Neuron (in vitro differentiated cells): Measurements from ENCODE around the gene CUL3.

Experiments used
- H2AFZ ChIP-seq: one replicate; pipeline ENCODE4 v1.6.1; 2013; ENCODE audit warnings: low read depth, mild to moderate bottlenecking, inconsistent platforms, low read length, moderate library complexity
- H3K27me3 ChIP-seq: one replicate; pipeline ENCODE4 v1.6.1; 2013; ENCODE audit warnings: low read length; ENCODE audit not compliant: insufficient read depth
- H3K36me3 ChIP-seq: one replicate; pipeline ENCODE4 v1.6.1; 2013; ENCODE audit warnings: low read length; ENCODE audit not compliant: insufficient read depth
- H3K4me1 ChIP-seq: one replicate; pipeline ENCODE4 v1.6.1; 2013; ENCODE audit warnings: low read length; ENCODE audit not compliant: insufficient read depth
- H3K4me3 ChIP-seq: 2 replicates; pipeline ENCODE4 v1.5.1; 2013; ENCODE audit warnings: mild to moderate bottlenecking, low read length, moderate library complexity
- H3K9me3 ChIP-seq: one replicate; pipeline ENCODE4 v1.6.1; 2013; ENCODE audit warnings: low read length

CUL3 gene

DNA sequence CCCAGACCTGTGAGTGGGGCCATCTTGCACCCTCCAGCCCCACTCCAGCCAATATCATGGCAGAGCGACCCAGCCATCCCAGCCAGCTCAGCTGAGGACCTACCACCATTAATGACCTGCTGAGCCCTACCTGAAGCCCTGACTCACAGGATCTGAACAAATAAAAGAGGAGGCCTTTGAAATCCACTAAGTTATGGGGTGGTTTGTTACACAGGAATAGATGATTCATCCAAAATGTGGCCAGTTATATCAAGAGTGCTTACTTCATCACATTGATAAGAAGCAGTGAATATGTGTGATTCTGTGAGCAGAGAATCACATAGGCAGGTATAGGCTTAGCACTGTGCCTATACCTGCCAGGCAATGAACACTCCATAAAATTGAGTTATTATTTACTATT, 148.5 kb downstream of the CUL3 start:
- Histone ChIP-seq H3K9me3 (no peaks in the 10 kb centered on the region), H3K27me3 (no peaks in the 10 kb centered on the region), H3K36me3 (no peaks in the 10 kb centered on the region), H3K4me1 (peaks cover 7% of the 10 kb centered on the region), H2AFZ (no peak overlapping the region), H3K4me3 (no peak overlapping the region)

DNA sequence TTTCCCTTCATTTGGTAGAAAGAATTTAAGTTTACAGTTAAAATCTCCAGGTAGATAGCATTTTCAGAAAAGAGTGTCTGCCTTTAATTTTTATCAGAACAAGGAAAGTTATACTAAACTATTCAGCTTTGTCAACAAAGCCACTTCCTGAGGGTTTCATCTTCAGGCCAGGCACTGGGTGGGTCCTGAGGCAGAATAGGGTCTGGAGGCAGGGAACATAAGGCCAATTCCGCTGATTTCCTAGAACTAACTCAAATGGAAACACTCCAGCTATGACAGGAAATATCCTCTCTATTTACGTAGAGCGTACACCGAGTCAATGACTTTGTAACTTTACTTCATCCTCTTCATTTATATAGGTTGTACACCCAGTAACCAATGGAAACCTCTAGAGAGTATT, 150.5 kb downstream of the CUL3 start:
- Histone ChIP-seq H3K36me3 (no peaks in the 10 kb centered on the region), H2AFZ (no peak overlapping the region), H3K4me3 (no peak overlapping the region), H3K27me3 (no peaks in the 10 kb centered on the region), H3K4me1 (peaks cover 7% of the 10 kb centered on the region), H3K9me3 (no peaks in the 10 kb centered on the region)

DNA sequence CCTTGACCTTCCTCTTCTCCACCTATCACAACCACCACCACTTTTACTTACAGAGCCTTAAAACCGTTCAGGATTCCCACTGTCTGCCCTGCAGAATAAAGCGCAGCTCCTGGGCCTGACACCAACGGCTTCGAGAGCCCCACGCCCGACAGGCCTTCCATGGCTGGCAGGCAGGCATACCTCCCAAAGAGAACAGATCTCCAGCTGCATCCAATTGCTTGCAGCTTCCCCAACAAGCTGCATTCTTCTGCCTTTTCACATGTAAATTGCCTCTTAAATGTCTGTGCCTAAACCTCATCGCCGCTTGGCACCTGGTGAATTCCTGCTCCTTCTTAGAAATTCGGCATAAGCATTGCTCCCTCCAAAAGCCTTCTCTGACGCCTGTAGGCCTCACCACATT, 151.7 kb downstream of the CUL3 start:
- H3K4me1 ChIP-seq: peaks cover 7% of the 10 kb centered on the region
- H3K27me3 ChIP-seq: no peaks in the 10 kb centered on the region
- H3K36me3 ChIP-seq: no peaks in the 10 kb centered on the region
- no peak overlapping the region for H2AFZ ChIP-seq
- no peaks in the 10 kb centered on the region for H3K9me3 ChIP-seq
- H3K4me3 ChIP-seq: no peak overlapping the region

DNA sequence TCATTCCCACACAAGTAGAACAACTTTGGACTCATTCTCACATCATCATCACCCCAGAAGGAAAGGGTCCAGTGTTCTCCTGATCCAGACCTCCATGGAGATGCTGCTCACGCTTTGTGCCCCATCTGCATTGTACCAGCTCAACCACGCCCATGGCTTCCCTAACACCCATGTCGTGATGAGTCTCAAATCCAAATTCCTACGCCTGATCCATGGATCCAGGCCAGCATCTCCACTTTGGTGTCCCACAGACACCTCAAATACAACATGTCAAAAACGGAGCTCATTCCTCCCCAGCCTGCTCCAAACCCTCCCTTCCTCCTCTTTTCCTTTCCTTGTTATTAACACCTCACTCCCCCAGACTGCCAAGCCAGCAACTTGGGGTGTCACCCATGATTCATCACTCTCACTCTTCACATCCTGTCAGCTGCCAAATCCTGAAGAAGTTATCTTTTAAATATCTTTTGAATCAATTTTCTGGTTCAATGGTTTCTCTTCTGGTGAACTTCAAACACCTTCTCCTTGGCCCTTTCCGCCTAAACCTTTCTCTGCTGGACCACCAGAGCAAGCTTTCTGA, 153.1 kb downstream of the CUL3 start:
- Histone ChIP-seq H2AFZ (no peak overlapping the region), H3K27me3 (no peaks in the 10 kb centered on the region), H3K9me3 (no peaks in the 10 kb centered on the region), H3K4me1 (peaks cover 7% of the 10 kb centered on the region), H3K36me3 (no peaks in the 10 kb centered on the region), H3K4me3 (no peak overlapping the region)

DNA sequence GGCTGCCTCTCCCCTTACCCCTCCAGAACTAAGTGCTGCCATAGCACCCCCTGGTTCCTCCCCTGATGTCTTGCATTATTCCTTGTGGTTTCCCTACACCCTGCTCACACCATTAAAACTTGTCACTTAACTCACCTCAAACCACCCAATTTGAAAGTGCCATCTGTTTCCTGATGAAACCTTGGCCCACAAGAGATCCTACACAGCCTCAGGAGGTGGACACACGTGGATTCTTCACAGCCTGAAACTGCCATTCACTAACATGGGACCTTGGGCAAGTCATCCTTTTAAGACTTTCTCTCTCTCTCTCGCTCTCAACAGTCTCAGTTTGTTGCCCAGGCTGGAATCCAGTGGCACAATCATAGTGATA, 155.7 kb downstream of the CUL3 start:
- H3K9me3 ChIP-seq: no peaks in the 10 kb centered on the region
- H3K27me3 ChIP-seq: no peaks in the 10 kb centered on the region
- H2AFZ ChIP-seq: no peak overlapping the region
- H3K36me3 ChIP-seq: no peaks in the 10 kb centered on the region
- H3K4me3 ChIP-seq: no peak overlapping the region
- H3K4me1 ChIP-seq: peaks cover 7% of the 10 kb centered on the region

DNA sequence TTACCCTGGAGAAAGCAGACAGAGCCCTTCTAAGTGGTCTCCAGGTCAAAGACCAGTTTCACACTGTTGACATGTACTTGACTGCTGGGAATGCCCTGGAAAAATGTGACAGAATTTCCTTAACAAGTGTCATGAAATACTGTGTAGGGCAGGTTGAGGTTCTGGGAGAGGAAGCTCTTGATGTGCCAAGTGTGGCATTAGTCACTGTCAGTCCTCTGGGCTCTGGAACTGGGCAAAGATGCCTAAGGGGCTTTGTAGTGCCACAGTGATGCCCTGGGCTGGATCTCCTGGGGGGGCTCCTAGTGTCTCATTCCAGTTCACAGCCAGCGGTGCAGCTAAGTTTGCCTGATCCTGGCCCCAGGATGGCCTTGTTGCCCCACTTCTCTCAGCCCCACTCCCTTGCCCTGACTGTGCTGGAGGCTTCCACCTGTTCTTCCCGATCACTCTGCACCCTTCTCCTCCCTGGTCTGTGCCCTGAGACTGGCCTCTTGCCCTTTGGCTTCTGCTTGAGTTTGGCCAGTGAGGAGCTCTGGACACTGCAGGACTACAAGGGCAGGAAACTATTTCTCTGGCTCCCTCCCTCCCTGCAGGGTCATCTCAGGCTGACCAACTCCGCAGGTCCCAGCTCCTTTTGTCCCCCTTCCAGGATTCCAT, 156.2 kb downstream of the CUL3 start:
- no peaks in the 10 kb centered on the region for H3K36me3 ChIP-seq
- H3K4me3 ChIP-seq: no peak overlapping the region
- H3K4me1 ChIP-seq: peaks cover 7% of the 10 kb centered on the region
- H3K9me3 ChIP-seq: no peaks in the 10 kb centered on the region
- no peak overlapping the region for H2AFZ ChIP-seq
- H3K27me3 ChIP-seq: no peaks in the 10 kb centered on the region

DNA sequence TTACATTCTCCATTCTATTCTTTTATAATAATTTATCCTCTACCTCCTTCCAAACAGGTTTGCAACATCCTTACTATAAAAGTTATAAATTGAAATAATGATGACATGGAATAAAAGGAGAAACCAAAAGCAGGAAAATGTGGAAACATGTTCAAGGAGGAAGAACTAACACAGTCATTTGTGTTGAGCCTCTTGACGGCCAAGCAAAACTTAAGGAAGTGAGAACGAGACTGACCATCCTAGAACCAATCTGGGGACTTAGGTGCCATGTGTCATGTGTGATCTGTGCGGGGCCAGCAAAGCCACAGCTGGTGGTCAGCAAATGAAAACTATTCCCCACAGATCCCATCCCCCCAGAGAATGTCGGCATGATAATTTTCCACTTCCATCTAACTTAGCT, 157.7 kb downstream of the CUL3 start:
- no peak overlapping the region for H2AFZ ChIP-seq
- H3K27me3 ChIP-seq: no peaks in the 10 kb centered on the region
- H3K4me3 ChIP-seq: no peak overlapping the region
- H3K9me3 ChIP-seq: no peaks in the 10 kb centered on the region
- no peaks in the 10 kb centered on the region for H3K36me3 ChIP-seq
- no peaks in the 10 kb centered on the region for H3K4me1 ChIP-seq

DNA sequence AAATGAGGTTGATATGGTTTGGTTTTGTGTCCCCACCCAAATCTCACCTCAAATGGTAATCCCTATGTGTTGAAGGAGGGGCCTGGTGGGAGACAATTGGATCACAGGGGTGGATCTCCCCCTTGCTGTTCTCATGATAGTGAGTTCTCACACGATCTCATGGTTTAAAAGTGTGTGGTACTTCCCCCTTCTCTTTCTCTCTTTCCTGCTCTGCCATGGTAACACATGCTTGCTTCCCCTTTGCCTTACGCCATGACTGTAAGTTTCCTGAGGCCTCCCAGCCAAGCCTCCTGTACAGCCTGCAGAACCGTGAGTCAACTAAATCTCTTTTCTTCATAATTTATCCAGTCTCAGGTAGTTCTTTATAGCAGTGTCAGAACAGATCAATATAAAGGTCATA, 158.5 kb downstream of the CUL3 start:
- H3K9me3 ChIP-seq: no peaks in the 10 kb centered on the region
- H3K27me3 ChIP-seq: no peaks in the 10 kb centered on the region
- H3K4me3 ChIP-seq: no peak overlapping the region
- no peaks in the 10 kb centered on the region for H3K4me1 ChIP-seq
- no peak overlapping the region for H2AFZ ChIP-seq
- no peaks in the 10 kb centered on the region for H3K36me3 ChIP-seq

DNA sequence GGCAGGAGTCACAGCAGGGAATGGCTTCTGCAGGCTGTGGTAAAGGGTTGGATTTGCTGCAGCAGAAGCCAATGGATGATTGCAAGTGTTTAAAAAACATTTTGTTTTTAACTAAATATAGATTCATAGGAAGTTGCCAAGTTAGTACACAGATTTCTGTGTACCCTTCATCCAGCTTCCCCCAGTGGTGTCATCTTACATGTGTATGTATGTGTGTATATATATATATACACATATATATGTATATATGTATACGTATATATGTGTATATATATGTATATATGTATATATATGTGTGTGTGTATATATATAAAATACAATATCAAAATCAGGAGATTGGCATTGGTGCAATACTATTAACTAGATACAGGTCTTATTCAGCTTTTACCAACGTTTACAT, 164.1 kb downstream of the CUL3 start:
- Histone ChIP-seq H3K36me3 (no peaks in the 10 kb centered on the region), H3K27me3 (no peaks in the 10 kb centered on the region), H3K4me1 (no peaks in the 10 kb centered on the region), H3K4me3 (no peak overlapping the region), H2AFZ (no peak overlapping the region), H3K9me3 (no peaks in the 10 kb centered on the region)
